Hepatocyte (in vitro differentiated cells): ENCODE measurements around the gene CCDC192.

ENCODE experiments used
- CTCF ChIP-seq: fragments of 200-600 bp; sonication (generic); IDR thresholded peaks from 2 replicates; pipeline ENCODE4 v1.5.1; 2016; ENCODE audit warnings: antibody characterized with exemption, mild to moderate bottlenecking; ENCODE audit not compliant: poor library complexity
- EZH2 ChIP-seq: fragments of 200-600 bp; sonication (generic); IDR thresholded peaks from 2 replicates; pipeline ENCODE4 v1.6.1; 2016; ENCODE audit warnings: antibody characterized with exemption, mild to moderate bottlenecking, borderline replicate concordance
- EZH2phosphoT487 ChIP-seq: fragments of 200-600 bp; sonication (generic); IDR thresholded peaks from one replicate; pipeline ENCODE4 v1.6.1; 2018; ENCODE audit warnings: antibody characterized with exemption, mild to moderate bottlenecking, low read depth, moderate library complexity; ENCODE audit not compliant: unreplicated experiment, severe bottlenecking

GRCh38 chr5:127725673-127726072 lies 22.5 kb downstream of the CCDC192 start:
- TF ChIP-seq CTCF = no peak
- no peak for TF ChIP-seq EZH2
- TF ChIP-seq EZH2phosphoT487 = no peak
